Lung (tissue), 12 donors: ENCODE measurements around the gene ZFHX2. TPM values are rescaled to one million over a fixed set of nuclear protein-coding genes. Genes with fewer than 3 reads are reported as not detected.
"Not testable (repeated sequence)": the region's sequence is repeated elsewhere in the genome, so short reads cannot be mapped to it uniquely, and the experiment has no call there.

Experiments
- ATAC-seq: fragments of 200-7000 bp; cut with Tn5 transposase; one replicate; pipeline ENCODE4 v1.9.1; 2020; ENCODE audit warnings: moderate number of reproducible peaks; ENCODE audit not compliant: insufficient read depth, low FRiP score
- DNase-seq, 3 donors: peaks; one replicate each; pipeline ENCODE4 v3.0.0-alpha.2; 2013 to 2017
- H3K27ac ChIP-seq, 2 donors: one replicate each; pipeline ENCODE4 v1.5.1; 2013; ENCODE audit warnings: mild to moderate bottlenecking in 2 of 2, moderate library complexity in 2 of 2, control low read depth in 1 of 2, inconsistent platforms in 1 of 2, low read depth in 1 of 2, low read length in 1 of 2
- H3K27me3 ChIP-seq, 3 donors: one replicate each; pipeline ENCODE4 v1.5.1; 2013; ENCODE audit warnings: low read length in 2 of 3; ENCODE audit not compliant: control insufficient read depth in 3 of 3, insufficient read depth in 3 of 3
- H3K36me3 ChIP-seq, 4 donors: one replicate each; pipeline ENCODE4 v1.5.1; 2013; ENCODE audit warnings: low read length in 4 of 4, mild to moderate bottlenecking in 1 of 4, moderate library complexity in 1 of 4; ENCODE audit not compliant: control insufficient read depth in 4 of 4, insufficient read depth in 4 of 4
- H3K4me1 ChIP-seq, 5 donors: one replicate each; pipeline ENCODE4 v1.5.1; 2013; ENCODE audit warnings: low read length in 5 of 5, mild to moderate bottlenecking in 2 of 5, moderate library complexity in 1 of 5; ENCODE audit not compliant: control insufficient read depth in 5 of 5, insufficient read depth in 5 of 5
- H3K4me3 ChIP-seq: one replicate; pipeline ENCODE4 v1.5.1; 2013; ENCODE audit warnings: mild to moderate bottlenecking, control low read depth, moderate library complexity
- H3K9ac ChIP-seq, 2 donors: one replicate each; pipeline ENCODE4 v1.5.1; 2013; ENCODE audit warnings: low read length in 2 of 2, control low read depth in 1 of 2; ENCODE audit not compliant: insufficient read depth in 1 of 2
- H3K9me3 ChIP-seq, 4 donors: one replicate each; pipeline ENCODE4 v1.5.1; 2013; ENCODE audit warnings: low read length in 3 of 4, mild to moderate bottlenecking in 1 of 4, moderate library complexity in 1 of 4; ENCODE audit not compliant: control insufficient read depth in 4 of 4, insufficient read depth in 3 of 4
- CTCF ChIP-seq: IDR thresholded peaks from 2 replicates; pipeline ENCODE4 v1.5.1; 2012; ENCODE audit warnings: mild to moderate bottlenecking; ENCODE audit errors: control extremely low read depth, extremely low read depth
- WGBS, 2 donors: extraction: QIAGEN DNeasy Blood & Tissue Kit; methylation state at CpG; one replicate each; pipeline ENCODE4 v1.1.7; 2013; 5-methylcytosine and 5-hydroxymethylcytosine counted together
- polyA plus RNA-seq, 2 donors: library from polyadenylated mRNA; stranded (reverse); fragments of 200-250 nt; gene quantifications; one replicate each; pipeline ENCODE4 v1.2.1, GENCODE V29; 2013
- total RNA-seq, 2 donors: library from RNA; depleted of rRNA in 1 of 2; stranded (reverse); fragments of >200 nt in 1 of 2; gene quantifications; one replicate each; pipeline ENCODE4 v1.2.1, GENCODE V29; 2014 to 2021
- donor health status: control.
- donor health status: control.
- donor health status: Bipolar disorder and iron deficiency.
- donor health status: healthy.
- donor health status: DM: yes; HTN: yes; CAD: no.

Gene ZFHX2
- total and polyA plus RNA-seq, 4 donors, result 0.50 to 4.5 (median 0.75) TPM

DNA sequence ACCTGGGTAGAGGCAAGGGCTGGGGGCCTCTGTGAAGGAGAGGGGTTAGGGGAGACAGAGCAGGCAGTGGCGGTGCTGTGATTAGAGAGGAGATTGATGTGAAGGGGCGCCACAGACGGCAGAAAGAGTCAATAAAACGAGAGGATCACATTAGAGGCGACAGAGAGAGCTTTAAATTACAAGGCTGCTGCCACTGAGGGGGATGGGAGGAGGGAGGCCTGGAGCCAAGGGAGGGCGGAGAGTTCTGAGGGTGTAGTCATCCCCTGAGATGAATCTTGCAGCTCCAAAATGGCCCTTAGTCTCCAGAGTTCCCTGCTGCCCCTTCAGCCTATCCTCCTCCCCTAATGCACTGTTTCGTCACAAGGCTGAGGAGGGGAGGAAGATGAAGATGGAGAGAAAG, 12.8 kb downstream of the ZFHX2 start:
- H3K27ac ChIP-seq, result no peak overlapping the region
- no peaks in the 10 kb centered on the region for H3K27me3 ChIP-seq
- no peak overlapping the region for H3K9ac ChIP-seq
- no peak for TF ChIP-seq CTCF
- DNase-seq, result peak; percentile 55 to 75 (median 64)
- peaks cover 0 to 13% (median 0%) of the 10 kb centered on the region in 5 donors for H3K4me1 ChIP-seq
- WGBS, 2 donors, result 63 to 83% methylated on average over 7 of the region's 7 CpGs
- no peak overlapping the region for H3K4me3 ChIP-seq
- ATAC-seq, result no peak
- H3K9me3 ChIP-seq, result no peaks in the 10 kb centered on the region
- no peaks in the 10 kb centered on the region for H3K36me3 ChIP-seq

- DNase-seq (no peak), ATAC-seq (no peak)
- H3K4me3 ChIP-seq, result no peak overlapping the region
- no peaks in the 10 kb centered on the region for H3K36me3 ChIP-seq
- 76 to 85% methylated on average over 10 of the region's 10 CpGs for WGBS, 2 donors
- H3K9me3 ChIP-seq, result no peaks in the 10 kb centered on the region
- no peak overlapping the region for H3K9ac ChIP-seq
- no peak overlapping the region for H3K27ac ChIP-seq
- TF ChIP-seq CTCF, result no peak
- peaks cover 0 to 13% (median 0%) of the 10 kb centered on the region in 5 donors for H3K4me1 ChIP-seq
- H3K27me3 ChIP-seq, result no peaks in the 10 kb centered on the region
These were observed 13.4 kb downstream of the ZFHX2 start for GRCh38 chr14:23538050-23538718.

GRCh38 chr14:23537351-23538049, 14.1 kb downstream of the ZFHX2 start:
- Histone ChIP-seq H3K4me1 (peaks cover 0 to 13% (median 0%) of the 10 kb centered on the region in 5 donors), H3K4me3 (no peak overlapping the region), H3K9me3 (no peaks in the 10 kb centered on the region), H3K27ac (no peak overlapping the region), H3K27me3 (no peaks in the 10 kb centered on the region), H3K9ac (no peak overlapping the region), H3K36me3 (no peaks in the 10 kb centered on the region)
- ATAC-seq, result no peak
- DNase-seq, result no peak
- 56 to 71% methylated on average over 13 of the region's 13 CpGs for WGBS, 2 donors
- no peak for TF ChIP-seq CTCF

DNA sequence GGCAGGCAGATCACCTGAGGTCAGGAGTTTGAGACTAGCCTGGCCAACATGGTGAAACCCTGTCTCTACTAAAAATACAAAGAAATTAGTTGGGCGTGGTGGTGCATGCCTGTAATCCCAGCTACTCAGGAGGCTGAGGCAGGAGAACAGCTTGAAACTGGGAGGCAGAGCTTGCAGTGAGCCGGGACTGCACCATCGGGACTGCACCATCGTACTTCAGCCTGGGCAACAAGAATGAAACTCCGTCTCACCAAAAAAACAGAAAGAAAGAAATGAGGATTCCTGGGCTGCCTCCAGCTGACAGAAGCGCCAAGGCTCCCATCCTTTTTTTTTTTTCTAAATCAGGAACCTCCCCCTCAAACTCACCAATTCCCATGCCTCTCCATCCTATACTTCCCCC, 14.7 kb downstream of the ZFHX2 start:
- not testable (repeated sequence) for ATAC-seq, H3K36me3 ChIP-seq, H3K9me3 ChIP-seq, H3K9ac ChIP-seq, H3K27me3 ChIP-seq, DNase-seq, H3K4me3 ChIP-seq, H3K27ac ChIP-seq
- peaks cover 0 to 13% (median 0%) of the 10 kb centered on the region in 5 donors for H3K4me1 ChIP-seq
- 85 to 97% methylated on average over 5 to 6 of the region's 6 CpGs for WGBS, 2 donors
